ENCODE data around the gene CRYGS.
"Not testable (repeated sequence)": the region's sequence is repeated elsewhere in the genome, so short reads cannot be mapped to it uniquely, and the experiment has no call there.

The CRYGS gene

GRCh38 chr3:186510374-186511079, 33.7 kb downstream of the CRYGS start:
- no peak for DNase-seq (ENCODE audit: extremely low read depth, low read depth)
- TF ChIP-seq CTCF (IDR thresholded peaks at IDR 0.05; ENCODE audit: low read depth, low read length): no peak

- DNase-seq (ENCODE audit: extremely low read depth, low read depth): no peak
- no peak for TF ChIP-seq CTCF (IDR thresholded peaks at IDR 0.05; ENCODE audit: low read depth, low read length)
These were observed 34.8 kb downstream of the CRYGS start for GRCh38 chr3:186509423-186509822.

GRCh38 chr3:186506857-186507256, 37.3 kb downstream of the CRYGS start:
- no peak for DNase-seq (ENCODE audit: extremely low read depth, low read depth)
- TF ChIP-seq CTCF (IDR thresholded peaks at IDR 0.05; ENCODE audit: low read depth, low read length): no peak

GRCh38 chr3:186506191-186506739, 37.9 kb downstream of the CRYGS start:
- no peak for TF ChIP-seq CTCF (IDR thresholded peaks at IDR 0.05; ENCODE audit: low read depth, low read length)
- no peak for DNase-seq (ENCODE audit: extremely low read depth, low read depth)

GRCh38 chr3:186502966-186503712, 41.0 kb downstream of the CRYGS start:
- DNase-seq (ENCODE audit: extremely low read depth, low read depth): no peak
- TF ChIP-seq CTCF (IDR thresholded peaks at IDR 0.05; ENCODE audit: low read depth, low read length): no peak

GRCh38 chr3:186502138-186502948, 41.8 kb downstream of the CRYGS start:
- DNase-seq (ENCODE audit: extremely low read depth, low read depth): no peak
- TF ChIP-seq CTCF (IDR thresholded peaks at IDR 0.05; ENCODE audit: low read depth, low read length): no peak

- DNase-seq (ENCODE audit: extremely low read depth, low read depth): not testable (repeated sequence)
These were observed 44.2 kb downstream of the CRYGS start for GRCh38 chr3:186499949-186500348.

GRCh38 chr3:186498022-186498421, 46.2 kb downstream of the CRYGS start:
- DNase-seq (ENCODE audit: extremely low read depth, low read depth): not testable (repeated sequence)
